HS-5 (cell line): ENCODE measurements around the gene MLYCD.

Experiments
- DNase-seq: peaks from one replicate; pipeline ENCODE4 v3.0.0-alpha.2; 2012; ENCODE audit warnings: low read depth

Gene MLYCD

GRCh38 chr16:83898463-83899271 is at the start of gene MLYCD:
MLYCD (plus strand) TSS chr16:83899115; CDS start chr16:83899145, 30 bp downstream.
- DNase-seq = no peak

DNA sequence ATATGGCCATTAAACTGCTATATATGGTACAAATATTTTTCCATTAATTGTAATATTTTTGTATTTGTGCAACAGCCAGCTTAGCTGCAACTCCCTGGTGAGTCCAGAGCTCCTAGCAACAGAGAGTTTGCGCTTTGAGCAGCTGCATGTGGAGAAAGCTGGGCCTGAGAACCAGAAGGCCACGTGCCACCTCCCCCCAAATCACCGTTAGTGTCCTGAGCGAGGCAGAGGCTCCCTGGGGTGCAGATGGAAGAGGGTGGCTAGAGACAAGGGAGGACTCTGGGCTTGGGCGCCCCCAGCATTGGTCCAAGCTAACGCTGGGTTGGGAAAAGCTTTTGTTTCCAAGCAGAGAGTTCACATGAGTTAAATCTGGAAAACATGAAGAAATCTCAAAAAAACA is 49.5 kb upstream of the MLYCD start:
- DNase-seq = no peak

DNA sequence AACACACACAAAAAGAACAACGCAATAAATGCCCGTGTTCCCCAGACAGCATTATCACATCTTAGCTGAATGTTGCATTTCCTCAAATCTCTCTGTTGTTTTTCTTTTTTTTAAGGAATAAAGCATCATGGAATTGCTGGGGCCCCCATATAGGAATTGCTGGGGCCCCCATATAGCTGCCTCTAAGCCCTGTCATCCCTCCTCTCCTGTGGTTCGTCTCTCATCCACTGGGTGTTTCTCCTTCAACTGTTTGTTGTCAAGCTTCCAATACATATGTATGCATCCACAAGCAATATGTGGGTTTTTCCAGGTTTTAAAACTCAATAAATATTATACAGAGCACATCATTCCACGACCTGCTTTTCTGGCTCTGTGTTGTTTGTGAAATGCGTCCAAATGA is 48.0 kb upstream of the MLYCD start:
- no peak for DNase-seq

- no peak for DNase-seq
Observed at GRCh38 chr16:83851473-83851872, 47.4 kb upstream of the MLYCD start.

GRCh38 chr16:83852774-83853173 is 46.1 kb upstream of the MLYCD start:
- no peak for DNase-seq

DNA sequence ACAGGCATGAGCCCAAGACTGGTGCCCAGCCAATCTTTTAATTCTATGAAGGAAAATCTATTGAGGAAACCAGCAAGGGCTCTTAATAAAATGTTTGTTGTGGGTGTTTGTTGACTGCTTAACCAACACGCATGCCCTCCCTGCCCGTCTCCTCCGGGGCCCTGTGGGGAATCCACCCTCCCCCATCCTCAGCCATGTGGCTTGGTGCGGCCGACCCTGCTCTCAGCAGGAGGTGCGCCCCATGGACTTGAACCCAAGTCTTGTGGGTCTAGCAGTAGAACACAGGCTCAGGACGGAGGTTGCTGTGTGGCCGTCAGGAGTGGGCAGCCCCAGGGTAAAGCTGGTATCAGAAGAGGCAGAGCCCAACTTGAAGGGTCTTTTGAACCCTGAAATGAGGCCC is 45.1 kb upstream of the MLYCD start:
- DNase-seq = no peak

DNA sequence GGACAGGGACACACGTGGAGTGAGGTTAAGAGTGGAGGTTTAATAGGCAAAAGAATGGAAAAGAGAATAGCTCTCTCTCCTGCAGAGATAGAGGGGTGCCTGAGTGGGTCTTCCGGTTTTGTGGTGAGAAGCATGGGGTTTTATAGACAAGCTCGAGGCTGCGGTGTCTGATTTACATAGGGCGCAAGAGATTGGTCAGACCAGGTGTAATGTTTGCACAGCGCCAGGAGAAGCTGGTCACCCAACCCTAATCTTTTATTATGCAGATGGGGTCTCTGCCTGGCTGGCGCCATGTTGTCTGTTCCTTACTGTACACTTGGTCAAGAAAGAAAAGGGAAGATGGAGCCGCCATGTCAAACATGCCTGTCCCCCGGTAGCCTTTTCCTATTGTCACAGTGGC is 44.5 kb upstream of the MLYCD start:
- DNase-seq = no peak

- DNase-seq = no peak
Observed at GRCh38 chr16:83856792-83857191, 42.1 kb upstream of the MLYCD start.

DNA sequence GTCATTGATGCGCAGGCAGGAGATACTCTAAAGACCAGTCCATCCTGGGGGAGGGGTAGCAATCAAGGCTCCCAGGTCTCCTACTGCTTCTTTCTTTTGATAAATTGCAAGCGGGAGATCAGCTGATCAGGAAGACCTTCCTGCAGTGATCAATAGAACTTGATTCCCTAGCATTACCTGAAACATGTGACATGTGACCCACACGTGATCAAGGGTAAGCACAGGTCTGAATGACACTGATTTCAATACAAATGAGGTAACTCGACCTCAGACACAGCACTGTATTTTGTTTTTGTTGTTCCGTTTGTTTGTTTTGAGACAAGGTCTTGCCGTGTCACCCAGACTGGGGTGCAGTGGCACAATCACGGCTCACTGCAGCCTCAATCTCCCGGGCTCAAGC is 39.6 kb upstream of the MLYCD start:
- no peak for DNase-seq

DNA sequence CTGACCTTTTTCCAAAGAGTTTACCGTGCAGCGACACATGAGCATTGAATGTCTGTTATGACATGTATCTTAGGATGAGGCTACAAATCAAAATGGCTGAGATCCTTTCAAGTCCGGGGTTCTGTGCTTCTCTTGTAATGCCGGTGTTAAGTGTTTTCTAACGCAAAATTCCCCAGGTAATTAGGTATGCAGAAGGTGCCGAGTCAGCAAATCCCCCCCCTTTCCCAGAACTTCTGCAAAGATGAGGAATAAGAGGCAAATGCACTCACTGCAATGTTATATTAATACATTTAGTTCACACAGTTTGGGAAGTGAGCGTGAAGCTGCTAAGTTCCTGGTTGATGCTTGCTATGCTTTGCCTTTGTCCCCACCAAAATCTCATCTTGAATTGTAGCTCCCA is 36.3 kb upstream of the MLYCD start:
- DNase-seq = no peak

GRCh38 chr16:83863682-83864081 is 35.2 kb upstream of the MLYCD start:
- no peak for DNase-seq

- no peak for DNase-seq
Observed at GRCh38 chr16:83870830-83871229, 28.1 kb upstream of the MLYCD start.

GRCh38 chr16:83878838-83879237 is 20.1 kb upstream of the MLYCD start:
- no peak for DNase-seq

- no peak for DNase-seq
Observed at GRCh38 chr16:83882163-83882885, 16.6 kb upstream of the MLYCD start.

DNA sequence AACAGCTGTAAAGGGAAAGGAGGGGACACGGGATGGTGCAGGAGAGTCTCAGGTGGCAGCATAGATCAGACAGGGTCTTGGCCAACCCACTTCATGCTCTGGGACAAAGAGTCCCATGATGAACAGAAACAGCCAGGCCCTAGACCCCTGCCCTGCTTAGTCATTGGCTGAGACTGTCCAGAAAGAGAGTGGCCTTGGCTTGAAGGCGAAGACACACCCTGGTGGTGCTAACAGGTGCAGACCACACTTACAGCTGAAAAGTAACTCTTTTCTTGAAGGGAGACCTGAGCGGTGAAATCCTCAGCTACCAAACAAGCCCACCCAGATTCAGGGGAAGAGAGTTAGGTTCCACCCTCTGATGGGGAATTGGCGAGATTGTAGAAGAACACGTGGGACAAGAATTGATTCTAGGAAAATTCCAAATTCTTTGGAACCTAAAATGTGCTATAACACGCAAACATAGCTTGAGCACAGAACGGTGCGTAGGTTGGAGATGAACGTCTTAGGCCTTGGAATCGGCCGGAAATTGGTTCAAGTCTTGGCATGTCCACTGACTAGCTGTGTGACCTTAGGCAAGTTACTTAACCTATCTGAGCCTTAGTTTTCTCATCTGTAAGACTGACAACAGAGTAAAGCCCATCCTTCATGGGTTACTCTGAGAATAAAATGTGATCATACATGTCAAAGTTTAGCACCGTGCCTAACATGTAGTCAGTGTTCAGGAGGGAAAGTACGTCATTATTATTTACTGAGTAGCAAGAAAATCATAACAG is 12.5 kb upstream of the MLYCD start:
- no peak for DNase-seq

- DNase-seq = no peak
Observed at GRCh38 chr16:83887080-83887479, 11.8 kb upstream of the MLYCD start.

DNA sequence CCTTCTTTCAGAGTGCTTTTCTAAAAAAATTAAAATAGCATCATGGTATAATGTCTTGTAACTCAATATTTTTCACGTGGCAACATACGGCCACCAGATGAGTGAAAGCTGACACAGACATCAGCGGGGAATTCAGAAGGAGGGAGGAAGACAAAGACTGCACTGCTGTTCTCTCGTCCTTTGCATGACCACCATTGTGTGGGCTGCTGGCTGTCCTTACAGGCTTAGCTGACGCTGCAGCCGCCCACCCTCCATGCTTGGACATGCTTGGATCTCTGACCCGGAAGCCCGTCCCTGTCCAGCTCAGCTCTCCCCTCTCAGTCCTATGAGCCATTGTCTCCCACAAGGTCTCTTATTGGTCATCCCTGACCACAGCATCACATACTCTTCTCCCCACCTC is 11.4 kb upstream of the MLYCD start:
- no peak for DNase-seq

DNA sequence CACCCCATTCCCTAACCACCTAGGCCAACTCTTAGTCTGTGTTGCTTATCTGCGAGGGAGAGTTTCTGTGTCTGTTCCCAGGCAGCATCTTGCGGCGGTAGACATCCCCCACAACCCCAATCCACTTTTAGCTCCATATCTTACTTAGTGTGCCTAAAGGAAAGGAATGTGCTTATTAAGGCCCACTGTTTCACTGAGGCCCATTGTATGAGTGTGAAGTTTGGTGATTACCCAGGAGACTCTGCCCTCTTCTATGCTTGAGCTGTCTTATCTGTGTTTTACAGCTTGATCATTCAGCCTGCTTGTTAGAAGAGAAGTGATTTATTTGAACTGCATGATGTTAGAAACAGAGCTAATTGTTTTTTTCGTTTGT is 10.3 kb upstream of the MLYCD start:
- no peak for DNase-seq

DNA sequence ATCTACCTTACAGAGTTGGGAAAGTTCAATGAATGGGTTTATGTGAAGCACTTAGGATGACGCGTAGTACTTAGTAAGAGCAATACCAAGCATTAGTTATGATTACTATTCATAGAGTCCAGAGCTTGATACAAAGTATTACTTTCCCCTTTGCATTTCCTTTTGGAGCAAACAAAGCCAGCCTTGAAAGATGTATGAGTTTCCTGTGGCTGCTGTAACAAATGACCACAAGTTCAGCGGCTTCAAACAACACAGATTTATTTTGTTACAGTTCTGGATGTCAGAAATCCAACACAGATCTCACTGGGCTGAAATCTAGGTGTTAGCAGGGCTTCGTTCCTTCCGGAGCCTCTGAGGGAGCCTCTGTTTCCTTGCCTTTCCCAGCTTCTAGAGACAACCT is 8.6 kb upstream of the MLYCD start:
- no peak for DNase-seq

DNA sequence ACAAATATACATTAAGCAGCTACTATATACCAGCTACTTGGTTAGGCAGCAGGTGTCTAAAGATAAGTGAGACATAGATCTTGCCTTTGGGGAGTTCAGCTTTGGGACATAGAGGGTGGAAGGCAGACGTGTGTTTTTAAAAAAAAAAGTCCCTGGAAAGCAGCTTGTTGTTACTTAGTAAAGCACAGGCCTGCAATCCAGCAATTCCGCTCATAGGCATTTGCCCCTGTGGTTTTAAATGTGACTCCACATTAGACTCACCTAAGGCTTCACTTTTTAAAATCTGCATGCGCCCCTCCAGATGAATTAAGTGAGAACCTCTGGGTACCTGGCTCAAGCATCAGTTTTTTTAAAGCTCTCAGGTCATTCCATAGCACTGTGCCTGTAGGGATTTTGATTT is 7.2 kb upstream of the MLYCD start:
- no peak for DNase-seq

- no peak for DNase-seq
Observed at GRCh38 chr16:83895243-83895642, 3.7 kb upstream of the MLYCD start.

- DNase-seq = no peak
Observed at GRCh38 chr16:83895942-83896341, 3.0 kb upstream of the MLYCD start.
